NCI-H345 treated with DMSO at 0.1 percent for 48 hours (cell line): ENCODE measurements around the gene GPR35.

Experiments used
- DNase-seq: peaks from one replicate; lab custom pipeline; 2025; ENCODE audit not compliant: unreplicated experiment; lab: John Stamatoyannopoulos, UW

Gene GPR35

DNA sequence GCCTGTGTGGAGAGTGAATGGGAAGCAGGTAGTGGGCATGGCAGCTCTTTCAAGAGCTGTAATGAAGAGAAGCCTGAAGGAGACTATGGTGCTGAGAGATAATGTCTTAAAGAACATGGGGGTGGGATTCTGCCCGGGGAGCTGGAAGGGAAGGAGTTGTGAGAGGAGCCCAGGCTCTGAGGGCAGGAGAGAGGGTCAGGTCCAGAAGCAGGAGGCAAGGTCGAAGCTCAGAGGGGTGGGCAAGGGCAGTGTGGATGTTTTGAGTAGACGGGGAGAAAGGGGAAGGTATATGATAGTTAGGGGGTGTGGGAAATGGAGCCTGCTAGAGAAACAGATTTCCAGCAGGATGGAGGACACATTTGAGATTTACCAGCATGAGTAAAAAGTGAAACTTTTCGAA is 36.6 kb upstream of the GPR35 start:
- no peak for DNase-seq

DNA sequence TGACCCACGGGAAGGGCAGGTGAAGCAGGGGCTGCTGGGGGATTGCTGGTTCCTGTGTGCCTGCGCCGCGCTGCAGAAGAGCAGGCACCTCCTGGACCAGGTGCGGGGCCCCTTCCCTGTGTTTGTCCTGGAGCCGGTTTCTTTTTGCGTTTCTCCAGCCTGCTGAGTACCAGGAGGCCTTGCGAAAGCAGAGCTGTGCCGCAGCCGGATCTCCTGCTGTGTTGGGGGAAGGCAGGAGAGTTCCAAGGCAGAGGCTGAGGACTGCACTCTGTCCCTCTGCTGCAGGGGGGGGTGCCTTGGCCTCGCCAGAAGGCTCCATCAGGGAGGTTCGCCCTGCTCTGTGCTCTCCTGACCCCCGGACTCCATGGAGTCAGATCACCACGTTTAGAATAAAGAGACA is 35.9 kb upstream of the GPR35 start:
- DNase-seq: no peak

DNA sequence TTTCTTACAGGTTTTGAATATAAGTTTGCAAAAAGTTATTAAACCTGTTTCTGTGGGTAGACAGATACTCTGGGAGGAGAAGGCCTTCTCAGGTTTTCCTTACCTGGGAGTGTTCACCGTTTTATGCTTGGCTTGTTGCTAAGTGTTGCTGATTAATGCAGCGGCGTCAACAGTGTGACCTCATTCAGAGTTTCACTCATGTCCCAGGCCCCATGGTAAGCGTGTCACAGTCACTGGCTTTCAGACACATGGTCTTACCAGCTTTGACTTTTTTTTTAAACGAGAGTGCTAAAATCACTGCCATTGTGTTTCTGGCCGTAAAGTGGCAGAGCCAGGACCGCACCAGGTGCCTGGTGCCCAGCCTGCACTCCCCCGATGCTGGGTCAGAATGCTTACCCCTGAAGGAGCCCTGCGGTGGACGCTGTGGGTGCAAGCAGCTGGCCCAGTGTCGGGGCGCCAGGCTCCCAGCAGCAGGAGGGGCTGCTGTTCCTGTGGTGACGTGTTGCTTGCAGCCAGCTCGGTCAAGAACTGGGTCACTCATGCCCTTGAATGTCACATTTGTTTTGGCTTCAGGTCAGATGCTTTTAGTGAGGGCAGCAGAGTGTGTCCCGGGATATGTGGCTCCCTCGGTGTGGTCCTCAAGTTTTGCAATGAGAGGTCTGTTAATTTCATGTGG is 35.3 kb upstream of the GPR35 start:
- no peak for DNase-seq

DNA sequence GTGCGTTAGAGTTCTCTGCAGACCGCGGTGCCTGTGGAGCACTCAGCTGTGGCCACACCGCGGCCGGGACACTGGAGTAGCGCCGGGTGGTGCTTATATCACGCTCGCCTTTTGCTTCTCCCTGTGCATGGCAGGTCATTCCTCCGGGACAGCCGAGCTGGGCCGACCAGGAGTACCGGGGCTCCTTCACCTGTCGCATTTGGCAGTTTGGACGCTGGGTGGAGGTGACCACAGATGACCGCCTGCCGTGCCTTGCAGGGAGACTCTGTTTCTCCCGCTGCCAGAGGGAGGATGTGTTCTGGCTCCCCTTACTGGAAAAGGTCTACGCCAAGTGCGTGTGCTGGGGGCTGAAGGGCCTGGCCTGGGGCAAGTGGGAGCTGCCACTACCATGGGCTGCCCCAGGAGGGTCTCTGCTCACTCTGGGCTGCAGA is 34.6 kb upstream of the GPR35 start:
- DNase-seq: no peak

DNA sequence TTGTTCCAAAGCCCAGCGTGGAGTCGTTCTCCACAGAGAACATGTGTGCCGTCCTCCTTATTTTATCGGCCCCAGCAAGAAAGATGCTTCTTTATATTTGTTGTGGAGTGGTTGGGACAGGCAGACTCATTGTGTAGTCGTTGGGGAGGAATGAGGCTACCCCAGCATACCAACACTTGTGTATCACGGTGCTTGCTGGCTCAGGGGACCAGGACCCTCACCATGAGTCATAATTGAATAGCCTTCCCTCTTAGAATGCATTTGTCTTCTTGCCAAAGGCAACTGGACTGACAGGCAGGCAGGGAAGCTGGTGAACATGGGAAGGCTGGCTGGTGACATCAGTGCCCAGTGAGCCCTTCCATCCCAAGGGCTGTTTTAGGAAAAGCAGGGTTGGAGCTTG is 34.1 kb upstream of the GPR35 start:
- no peak for DNase-seq

DNA sequence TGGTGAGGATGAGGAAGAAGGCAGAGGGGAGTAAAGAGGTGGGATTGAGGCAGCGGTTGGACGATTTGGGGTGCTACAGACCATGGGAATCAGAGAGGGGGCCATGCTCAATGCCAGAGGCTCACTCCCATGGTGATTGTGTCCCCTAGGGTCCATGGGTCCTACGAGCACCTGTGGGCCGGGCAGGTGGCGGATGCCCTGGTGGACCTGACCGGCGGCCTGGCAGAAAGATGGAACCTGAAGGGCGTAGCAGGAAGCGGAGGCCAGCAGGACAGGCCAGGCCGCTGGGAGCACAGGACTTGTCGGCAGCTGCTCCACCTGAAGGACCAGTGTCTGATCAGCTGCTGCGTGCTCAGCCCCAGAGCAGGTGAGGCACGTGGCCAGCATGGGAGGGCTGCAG is 33.5 kb upstream of the GPR35 start:
- DNase-seq: no peak

DNA sequence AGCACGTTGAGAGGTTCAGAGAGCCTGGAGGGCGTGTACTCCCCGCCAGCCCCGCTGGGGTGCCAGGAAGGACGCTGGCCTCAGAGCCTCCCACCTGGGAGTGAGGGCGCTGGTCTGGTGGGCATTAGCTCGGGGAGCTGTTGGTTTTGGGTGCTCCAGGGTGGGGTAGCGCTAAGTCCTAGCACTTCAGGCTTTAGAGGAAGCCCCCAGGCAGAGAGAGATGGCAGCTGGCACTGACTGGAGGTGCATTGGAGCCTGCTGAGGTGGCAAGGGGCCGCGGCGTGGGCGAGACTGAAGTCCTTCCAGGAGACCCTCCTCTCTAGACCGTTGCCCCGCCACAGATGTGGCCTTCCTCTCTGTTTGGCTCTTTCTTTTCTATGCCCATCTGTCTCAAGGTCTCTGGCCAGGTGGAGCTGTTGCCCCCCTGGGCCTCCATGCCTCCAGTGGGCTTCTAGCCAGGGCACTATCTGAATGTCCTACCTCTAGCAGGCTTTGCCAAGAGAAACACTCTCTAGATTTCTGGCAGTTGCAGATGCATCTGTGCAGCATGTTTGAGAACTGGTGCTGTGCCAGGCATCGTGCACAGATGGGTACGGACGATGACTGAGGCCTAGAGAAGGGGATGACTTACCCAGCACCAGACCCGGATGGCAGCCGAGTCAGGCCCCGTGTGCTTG is 32.1 kb upstream of the GPR35 start:
- DNase-seq: no peak

DNA sequence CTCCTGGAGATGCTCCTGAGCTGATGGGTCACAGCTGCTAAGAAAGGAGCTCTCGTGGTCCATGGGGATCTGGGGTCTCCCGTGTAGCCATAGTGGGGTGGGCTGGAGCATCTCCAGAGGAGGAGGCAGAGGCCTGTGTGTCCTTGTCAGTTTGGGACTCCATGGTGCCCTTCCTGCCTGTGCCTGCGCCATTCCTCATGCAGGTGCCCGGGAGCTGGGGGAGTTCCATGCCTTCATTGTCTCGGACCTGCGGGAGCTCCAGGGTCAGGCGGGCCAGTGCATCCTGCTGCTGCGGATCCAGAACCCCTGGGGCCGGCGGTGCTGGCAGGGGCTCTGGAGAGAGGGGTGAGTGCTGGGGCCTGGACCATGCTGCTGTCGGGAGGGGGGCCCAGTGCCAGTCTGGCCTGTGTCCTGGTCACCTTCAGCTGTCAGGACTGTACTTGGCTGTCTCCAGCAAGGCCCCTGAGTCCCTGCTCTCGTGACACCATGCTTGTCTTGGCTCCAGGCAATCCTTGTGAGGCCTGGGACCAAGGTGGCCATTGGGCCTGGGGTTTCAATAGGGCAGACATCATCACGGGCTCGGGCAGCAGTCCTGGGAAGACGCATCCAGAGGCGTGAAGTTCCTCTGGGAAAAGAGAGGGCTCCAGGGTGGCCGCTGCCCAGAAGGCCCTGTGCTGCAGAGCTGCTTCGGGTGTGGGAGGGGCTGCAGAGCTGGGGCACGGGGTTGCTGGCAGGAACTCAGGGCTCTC is 31.4 kb upstream of the GPR35 start:
- DNase-seq: no peak

DNA sequence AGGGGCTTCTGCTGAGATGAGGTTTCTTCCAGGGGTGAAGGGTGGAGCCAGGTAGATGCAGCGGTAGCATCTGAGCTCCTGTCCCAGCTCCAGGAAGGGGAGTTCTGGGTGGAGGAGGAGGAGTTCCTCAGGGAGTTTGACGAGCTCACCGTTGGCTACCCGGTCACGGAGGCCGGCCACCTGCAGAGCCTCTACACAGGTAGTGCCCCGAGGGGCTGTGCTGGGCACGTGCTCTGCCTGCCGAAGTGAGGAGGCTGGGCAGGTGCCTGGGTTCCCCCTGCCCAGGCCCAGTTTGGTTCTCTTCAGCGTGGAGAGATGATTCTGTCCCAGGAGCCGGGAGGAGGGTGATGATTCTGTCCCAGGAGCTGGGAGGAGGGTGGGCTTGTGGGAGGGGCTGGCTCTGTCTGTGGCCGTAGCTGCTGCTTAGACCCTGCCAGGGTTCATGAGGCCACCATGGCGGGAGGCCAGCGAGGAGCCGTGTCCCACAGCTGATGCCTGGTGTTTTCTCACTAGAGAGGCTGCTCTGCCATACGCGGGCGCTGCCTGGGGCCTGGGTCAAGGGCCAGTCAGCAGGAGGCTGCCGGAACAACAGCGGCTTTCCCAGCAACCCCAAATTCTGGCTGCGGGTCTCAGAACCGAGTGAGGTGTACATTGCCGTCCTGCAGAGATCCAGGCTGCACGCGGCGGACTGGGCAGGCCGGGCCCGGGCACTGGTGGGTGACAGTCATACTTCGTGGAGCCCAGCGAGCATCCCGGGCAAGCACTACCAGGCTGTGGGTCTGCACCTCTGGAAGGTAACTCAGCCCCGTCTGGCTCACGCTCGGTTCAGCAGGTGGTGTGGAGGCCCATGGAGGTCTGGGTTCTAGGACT is 30.5 kb upstream of the GPR35 start:
- no peak for DNase-seq

DNA sequence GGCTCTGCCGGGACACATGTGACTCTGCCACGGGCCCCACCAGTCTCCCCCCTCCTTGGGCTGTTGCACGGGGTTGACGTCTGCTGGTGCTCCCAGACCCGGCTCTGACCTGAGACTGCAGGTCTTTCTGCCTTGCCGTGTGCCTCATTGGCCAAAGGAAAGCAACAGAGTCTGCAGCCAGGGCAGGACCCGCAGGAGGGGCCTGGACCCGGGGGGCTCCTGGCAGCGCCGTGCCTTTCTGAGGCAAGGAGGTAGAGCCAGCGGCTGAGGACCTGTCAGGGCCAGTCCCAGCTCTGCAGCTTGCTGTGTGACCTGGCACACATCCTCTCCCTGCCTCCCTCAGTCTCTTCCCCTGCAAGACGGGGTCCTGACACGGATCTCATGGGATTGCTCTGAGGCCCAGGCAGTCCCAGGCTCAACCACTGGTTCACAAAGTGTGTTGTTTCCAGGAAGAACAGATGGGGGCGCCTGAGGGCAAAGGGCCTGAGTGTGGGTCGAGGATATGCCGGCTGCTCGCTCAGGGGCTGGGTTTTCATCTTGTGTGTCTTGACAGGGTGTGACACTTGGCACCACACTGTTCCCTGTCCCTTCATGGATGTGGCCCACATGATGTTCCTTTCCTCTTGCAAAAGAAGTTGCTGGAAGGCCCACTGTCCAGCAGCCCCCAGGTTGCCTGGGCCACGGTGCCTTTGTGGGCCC is 29.8 kb upstream of the GPR35 start:
- no peak for DNase-seq

DNA sequence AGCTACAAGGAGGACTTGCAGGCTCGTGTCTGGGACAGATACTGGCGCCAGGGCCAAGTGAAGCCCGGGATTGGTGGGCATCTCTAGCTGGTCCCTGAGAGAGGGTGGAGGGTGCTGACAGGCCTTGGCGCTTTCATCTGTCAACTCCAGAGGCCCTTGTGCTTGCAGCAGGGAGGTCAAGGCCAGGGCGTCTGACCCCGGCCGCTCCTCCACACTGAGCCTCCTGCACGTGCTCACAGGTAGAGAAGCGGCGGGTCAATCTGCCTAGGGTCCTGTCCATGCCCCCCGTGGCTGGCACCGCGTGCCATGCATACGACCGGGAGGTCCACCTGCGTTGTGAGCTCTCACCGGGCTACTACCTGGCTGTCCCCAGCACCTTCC is 29.2 kb upstream of the GPR35 start:
- no peak for DNase-seq

DNA sequence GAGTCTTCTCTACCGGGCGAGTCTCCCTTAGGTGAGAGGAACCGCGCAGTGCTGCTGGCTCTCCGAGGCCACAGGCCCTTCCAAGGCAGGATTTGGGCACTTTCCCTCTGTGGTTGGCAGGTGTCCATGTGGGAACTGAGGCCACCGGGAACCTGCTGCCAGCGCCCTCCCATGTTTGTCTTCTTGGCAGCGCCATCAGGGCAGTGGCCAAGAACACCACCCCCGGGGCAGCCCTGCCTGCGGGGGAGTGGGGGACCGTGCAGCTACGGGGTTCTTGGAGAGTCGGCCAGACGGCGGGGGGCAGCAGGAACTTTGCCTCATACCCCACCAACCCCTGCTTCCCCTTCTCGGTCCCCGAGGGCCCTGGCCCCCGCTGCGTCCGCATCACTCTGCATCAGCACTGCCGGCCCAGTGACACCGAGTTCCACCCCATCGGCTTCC is 28.8 kb upstream of the GPR35 start:
- no peak for DNase-seq

DNA sequence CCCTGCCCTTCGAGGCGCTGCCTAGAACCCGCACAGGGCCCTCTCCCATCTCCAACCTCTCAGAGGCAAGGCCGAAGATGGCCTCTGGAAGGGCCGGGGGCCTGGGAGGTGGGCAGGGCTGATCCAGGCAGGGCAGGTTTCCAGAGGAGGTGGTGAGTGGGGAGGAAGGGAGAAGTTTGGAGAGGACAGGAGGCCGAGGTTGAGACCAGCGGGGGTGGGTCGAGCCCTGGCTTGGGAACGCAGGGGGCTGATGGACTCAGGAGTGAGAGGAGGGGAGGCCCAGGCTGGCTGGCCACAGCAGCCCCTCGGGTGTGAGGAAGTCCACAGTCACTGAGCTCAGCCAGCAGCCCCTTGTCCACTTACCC is 28.2 kb upstream of the GPR35 start:
- no peak for DNase-seq

DNA sequence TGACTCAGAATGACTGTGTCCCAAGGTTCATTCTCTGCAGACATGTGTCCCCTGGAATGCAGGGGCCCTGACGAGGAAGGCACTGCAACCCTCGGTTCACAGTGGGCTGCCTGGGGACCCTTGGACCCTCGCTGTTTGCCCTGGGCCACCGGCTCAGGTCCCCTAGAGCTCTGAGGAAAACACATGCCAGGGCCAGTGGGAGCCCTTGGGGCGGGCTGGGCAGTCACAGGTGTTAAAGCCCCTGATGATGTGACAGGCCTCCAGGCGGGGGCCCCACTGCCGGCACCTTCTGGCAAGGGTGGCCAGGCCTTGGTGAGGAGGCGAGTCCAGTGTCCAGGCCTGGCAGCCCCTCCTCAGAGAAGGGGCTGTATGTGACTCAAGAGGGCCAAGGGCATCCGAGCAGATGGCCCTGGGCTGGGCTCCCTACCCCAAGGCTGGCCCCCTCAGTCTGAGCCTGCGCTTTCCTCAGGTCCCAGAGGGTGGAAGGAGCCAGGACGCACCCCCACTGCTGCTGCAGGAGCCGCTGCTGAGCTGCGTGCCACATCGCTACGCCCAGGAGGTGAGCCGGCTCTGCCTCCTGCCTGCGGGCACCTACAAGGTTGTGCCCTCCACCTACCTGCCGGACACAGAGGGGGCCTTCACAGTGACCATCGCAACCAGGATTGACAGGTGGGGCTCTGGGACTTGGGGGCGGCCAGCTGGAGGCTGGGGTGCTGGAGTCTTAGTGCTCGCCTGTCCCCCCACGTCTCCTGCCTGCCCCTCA is 27.7 kb upstream of the GPR35 start:
- DNase-seq: no peak

DNA sequence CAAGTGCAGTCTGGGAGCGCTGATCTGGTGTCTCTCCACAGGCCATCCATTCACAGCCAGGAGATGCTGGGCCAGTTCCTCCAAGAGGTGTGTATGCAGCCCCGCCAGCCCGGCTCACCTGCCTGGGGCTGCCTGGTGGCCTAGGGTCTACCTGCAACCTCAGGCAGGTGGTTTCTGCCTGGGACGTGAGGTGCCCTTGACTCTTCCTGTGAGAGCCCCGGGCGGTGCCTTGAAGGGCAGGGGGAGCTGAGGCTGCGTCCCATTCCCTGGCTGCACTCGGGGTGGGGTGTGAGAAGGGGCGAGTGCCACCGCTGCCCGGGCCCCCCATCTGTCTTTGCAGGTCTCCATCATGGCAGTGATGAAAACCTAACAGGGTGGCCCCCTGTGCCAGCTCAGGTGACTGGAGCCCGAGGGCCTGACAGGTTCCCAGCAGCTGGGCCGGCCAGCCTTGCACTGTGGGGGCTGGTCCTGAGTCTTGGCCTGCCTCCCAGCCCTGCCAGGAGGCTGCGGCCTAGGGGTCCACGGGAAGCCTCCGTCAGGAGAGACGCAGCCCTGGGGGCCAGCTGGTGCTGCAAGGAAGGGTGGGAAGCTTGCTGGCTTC is 26.9 kb upstream of the GPR35 start:
- no peak for DNase-seq

DNA sequence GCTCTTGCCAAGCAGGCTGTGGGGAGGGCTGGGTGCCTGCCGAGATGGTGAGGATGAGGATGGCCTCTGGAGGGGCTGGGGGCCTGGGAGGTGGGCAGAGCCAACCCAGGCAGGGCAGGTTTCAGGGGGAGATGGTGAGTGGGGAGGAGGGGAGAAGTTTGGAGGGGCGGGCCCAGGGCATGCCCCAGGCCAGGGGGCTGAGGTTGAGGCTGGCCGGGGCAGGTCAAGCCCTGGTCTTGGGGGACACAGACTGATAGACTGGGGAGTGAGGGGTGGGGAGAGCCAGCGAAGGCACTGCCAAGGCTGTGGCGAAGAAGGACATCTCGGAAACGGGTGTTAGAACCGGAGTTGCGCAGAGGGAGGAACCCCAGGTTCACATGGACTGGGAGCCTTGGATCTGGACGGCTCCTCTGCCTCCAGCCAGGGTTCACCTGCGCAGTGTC is 26.1 kb upstream of the GPR35 start:
- DNase-seq: no peak

DNA sequence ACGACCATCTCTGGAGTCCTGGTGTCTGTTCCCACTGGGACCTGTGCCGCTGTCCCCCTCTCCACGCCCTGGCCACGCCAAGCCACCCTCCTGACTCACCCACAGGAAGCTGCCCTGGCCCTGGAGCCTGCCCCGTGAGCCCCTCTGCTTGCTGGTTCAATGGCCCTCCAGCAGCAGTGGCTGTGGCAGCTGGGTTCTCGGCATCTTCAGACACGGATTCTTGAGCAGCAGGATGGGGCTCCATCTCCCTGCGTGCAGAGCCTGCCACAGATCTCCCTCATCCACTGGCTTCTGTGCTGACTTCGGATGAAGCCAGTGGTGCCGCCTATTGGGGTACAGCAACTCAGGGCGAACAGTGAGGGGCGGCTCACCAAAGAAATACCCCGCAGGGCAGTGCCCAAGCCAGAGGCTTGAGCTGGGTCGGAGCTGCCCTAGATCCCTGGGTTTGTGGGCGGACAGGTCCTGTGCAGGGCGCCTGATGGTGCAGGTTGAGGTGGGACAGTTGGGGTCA is 24.8 kb upstream of the GPR35 start:
- no peak for DNase-seq

DNA sequence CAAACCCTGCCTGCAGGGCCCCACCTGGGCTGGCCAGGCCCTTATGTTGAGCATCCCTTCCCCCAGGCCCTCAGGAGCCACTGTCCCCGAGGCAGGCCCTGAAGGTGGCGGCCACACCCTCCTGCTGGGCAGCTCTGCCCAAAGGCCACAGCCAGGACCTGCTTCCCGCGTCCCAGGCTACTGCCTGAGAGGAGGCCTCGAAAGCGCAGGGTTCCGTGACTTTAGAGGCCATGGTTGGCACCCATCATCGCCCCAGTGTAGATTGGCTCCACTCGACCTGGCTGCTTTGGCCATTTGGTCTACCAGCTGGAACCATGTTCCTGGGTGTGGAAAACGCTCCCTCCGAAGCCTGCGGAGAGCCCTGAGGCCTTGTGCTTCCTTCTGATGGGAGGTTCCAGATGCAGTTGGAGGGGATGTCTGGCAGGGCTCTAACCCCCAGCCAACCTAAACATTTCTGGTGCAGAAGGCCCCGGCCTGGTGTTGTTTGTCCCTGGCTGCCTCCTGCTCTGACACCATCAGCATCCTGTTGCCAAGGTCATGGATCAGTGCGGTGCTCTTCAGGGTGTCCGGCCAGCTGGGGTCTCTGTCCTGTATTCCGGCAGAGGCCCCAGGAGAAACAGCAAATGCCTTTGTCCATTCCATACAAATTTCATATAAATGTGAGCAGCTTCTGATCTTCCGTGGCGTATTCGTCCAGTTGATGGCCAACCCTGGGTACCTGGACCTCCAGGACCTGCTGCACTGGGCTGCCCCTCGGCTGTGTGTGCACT is 24.0 kb upstream of the GPR35 start:
- no peak for DNase-seq

DNA sequence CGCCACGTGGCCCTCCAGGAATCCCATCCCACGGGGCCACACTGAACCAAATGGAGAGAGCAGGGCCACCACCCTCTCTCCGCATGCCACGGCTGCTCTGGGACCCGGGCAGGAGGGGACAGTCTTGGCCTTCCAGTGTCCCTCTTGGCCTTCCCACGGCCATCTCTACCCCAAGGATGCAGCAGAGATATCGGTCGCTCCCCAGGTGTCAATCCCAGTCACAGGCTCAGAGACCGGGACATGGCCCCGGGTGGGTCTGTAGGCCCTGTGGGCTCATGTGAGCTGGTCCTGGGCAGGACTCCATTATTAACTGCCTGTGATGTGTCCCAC is 23.5 kb upstream of the GPR35 start:
- no peak for DNase-seq
